HUDEP-2 (cell line): ENCODE measurements around the gene GALNT17.
"Not testable (repeated sequence)": the region's sequence is repeated elsewhere in the genome, so short reads cannot be mapped to it uniquely, and the experiment has no call there.

Experiments
- DNase-seq, 76 experiments: peaks; one replicate each; lab custom pipeline; 2025; ENCODE audit not compliant: unreplicated experiment in 76 of 76; lab: John Stamatoyannopoulos, UW

Gene GALNT17

GRCh38 chr7:71157757-71158156, 25.8 kb downstream of the GALNT17 start:
- no peak for DNase-seq

GRCh38 chr7:71165708-71166107, 33.8 kb downstream of the GALNT17 start:
- DNase-seq: no peak

GRCh38 chr7:71171476-71171875, 39.5 kb downstream of the GALNT17 start:
- DNase-seq: no peak

GRCh38 chr7:71173955-71174354, 42.0 kb downstream of the GALNT17 start:
- DNase-seq: no peak

GRCh38 chr7:71182438-71182935, 50.5 kb downstream of the GALNT17 start:
- no peak for DNase-seq

- no peak for DNase-seq
These were observed 52.2 kb downstream of the GALNT17 start for GRCh38 chr7:71184136-71184535.

- no peak for DNase-seq
These were observed 52.7 kb downstream of the GALNT17 start for GRCh38 chr7:71184609-71185008.

- DNase-seq: no peak
These were observed 54.7 kb downstream of the GALNT17 start for GRCh38 chr7:71186535-71187057.

- no peak for DNase-seq
These were observed 59.8 kb downstream of the GALNT17 start for GRCh38 chr7:71191771-71192170.

GRCh38 chr7:71193099-71193810, 61.3 kb downstream of the GALNT17 start:
- no peak for DNase-seq

- no peak for DNase-seq
These were observed 66.4 kb downstream of the GALNT17 start for GRCh38 chr7:71198391-71198790.

- no peak for DNase-seq
These were observed 66.9 kb downstream of the GALNT17 start for GRCh38 chr7:71198887-71199286.

GRCh38 chr7:71206184-71206583, 74.2 kb downstream of the GALNT17 start:
- DNase-seq: no peak

- DNase-seq: no peak
These were observed 76.9 kb downstream of the GALNT17 start for GRCh38 chr7:71208881-71209280.

GRCh38 chr7:71209484-71209883, 77.5 kb downstream of the GALNT17 start:
- DNase-seq: not testable (repeated sequence)

GRCh38 chr7:71210220-71210619, 78.3 kb downstream of the GALNT17 start:
- DNase-seq: no peak

GRCh38 chr7:71212433-71212832, 80.5 kb downstream of the GALNT17 start:
- DNase-seq: not testable (repeated sequence)

GRCh38 chr7:71216211-71216610, 84.3 kb downstream of the GALNT17 start:
- DNase-seq: no peak

GRCh38 chr7:71220210-71220695, 88.3 kb downstream of the GALNT17 start:
- DNase-seq: no peak

GRCh38 chr7:71221049-71221448, 89.1 kb downstream of the GALNT17 start:
- no peak for DNase-seq

GRCh38 chr7:71221549-71221948, 89.6 kb downstream of the GALNT17 start:
- no peak for DNase-seq

- no peak for DNase-seq
These were observed 95.2 kb downstream of the GALNT17 start for GRCh38 chr7:71227126-71227525.
